ENCODE data around the gene USP6NL.

DNA sequence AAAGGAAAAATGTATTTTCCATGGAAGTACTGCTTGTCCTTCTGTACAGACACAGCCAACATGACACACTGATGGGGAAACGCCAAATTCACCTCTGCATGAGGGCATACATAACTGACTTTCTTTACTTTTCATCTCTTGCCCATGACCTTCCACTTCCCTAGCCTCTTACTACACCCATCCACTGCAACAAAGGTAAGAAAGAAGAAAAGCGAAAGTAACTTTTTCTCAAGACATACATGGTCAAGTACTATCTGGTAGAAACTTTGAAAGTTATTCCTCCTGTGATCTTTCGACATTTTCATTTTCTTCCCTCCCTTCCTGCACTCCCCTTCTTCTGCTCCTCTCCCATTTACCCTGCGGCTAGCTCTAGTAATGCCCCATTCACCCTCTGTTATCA, 130.8 kb downstream of the USP6NL start:
- TF ChIP-seq, protein P1, sequence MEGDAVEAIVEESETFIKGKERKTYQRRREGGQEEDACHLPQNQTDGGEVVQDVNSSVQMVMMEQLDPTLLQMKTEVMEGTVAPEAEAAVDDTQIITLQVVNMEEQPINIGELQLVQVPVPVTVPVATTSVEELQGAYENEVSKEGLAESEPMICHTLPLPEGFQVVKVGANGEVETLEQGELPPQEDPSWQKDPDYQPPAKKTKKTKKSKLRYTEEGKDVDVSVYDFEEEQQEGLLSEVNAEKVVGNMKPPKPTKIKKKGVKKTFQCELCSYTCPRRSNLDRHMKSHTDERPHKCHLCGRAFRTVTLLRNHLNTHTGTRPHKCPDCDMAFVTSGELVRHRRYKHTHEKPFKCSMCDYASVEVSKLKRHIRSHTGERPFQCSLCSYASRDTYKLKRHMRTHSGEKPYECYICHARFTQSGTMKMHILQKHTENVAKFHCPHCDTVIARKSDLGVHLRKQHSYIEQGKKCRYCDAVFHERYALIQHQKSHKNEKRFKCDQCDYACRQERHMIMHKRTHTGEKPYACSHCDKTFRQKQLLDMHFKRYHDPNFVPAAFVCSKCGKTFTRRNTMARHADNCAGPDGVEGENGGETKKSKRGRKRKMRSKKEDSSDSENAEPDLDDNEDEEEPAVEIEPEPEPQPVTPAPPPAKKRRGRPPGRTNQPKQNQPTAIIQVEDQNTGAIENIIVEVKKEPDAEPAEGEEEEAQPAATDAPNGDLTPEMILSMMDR (optimal IDR thresholded peaks at IDR 0.05 in 1 of 3, IDR thresholded peaks at IDR 0.05 in 1 of 3, conservative IDR thresholded peaks at IDR 0.05 in 1 of 3; ENCODE audit: extremely low read depth in 1 of 3, insufficient read depth in 2 of 3, low read length in 3 of 3): no peak
- TF ChIP-seq EZH2 (IDR thresholded peaks at IDR 0.05; ENCODE audit: low read length): no peak
